Muscle of back (tissue), 11 donors: Measurements from ENCODE around the gene DIPK1B. TPM values are rescaled to one million over a fixed set of nuclear protein-coding genes. Genes with fewer than 3 reads are reported as not detected.
"Not testable (repeated sequence)": the region's sequence is repeated elsewhere in the genome, so short reads cannot be mapped to it uniquely, and the experiment has no call there.

ENCODE experiments used
- DNase-seq, 3 donors: peaks; one replicate each; pipeline versions ENCODE4 v3.0.0 to v3.0.0-alpha.2; 2013
- polyA plus RNA-seq, 10 donors: library from polyadenylated mRNA; unstranded; fragments of 120-200 nt; gene quantifications; one replicate each; pipeline ENCODE4 v1.2.1, GENCODE V29; 2013; ENCODE audit not compliant: insufficient read length in 10 of 10

The DIPK1B gene
- polyA plus RNA-seq, 10 donors, result 12.0 to 23.5 (median 15.4) TPM

GRCh38 chr9:136751244-136751643 lies 38.9 kb downstream of the DIPK1B start:
- DNase-seq, result no peak

GRCh38 chr9:136751814-136752213 lies 39.4 kb downstream of the DIPK1B start:
- DNase-seq, result no peak

- DNase-seq, result no peak
These were observed 41.1 kb downstream of the DIPK1B start for GRCh38 chr9:136753371-136754058.

DNA sequence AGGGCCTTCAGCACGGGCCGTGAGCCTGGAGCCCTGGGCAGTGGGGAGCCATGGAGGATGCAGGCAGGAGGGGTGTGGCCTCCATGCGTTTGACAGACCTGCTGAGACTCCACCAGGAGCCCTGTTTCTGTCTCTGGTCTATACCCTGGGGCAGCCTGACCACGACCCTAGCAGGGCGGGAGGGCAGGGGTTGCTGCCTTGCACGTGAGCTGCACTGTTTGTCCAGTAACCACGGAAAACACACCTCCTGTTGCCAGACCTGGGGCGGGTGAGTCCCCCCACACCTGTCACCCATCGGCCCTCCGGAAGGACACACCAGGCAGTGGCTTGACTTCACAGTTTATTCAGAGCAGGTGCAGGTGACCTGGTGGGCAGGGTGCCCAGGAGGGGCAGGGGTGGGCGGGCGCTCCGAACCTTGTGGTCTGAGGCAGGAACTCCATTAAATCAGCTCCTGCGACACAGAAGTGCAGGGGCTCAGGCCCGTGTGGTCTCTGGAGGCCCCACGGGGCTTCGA lies 41.7 kb downstream of the DIPK1B start:
- DNase-seq, result no peak

GRCh38 chr9:136754626-136755301 lies 42.4 kb downstream of the DIPK1B start:
- DNase-seq, result no peak

DNA sequence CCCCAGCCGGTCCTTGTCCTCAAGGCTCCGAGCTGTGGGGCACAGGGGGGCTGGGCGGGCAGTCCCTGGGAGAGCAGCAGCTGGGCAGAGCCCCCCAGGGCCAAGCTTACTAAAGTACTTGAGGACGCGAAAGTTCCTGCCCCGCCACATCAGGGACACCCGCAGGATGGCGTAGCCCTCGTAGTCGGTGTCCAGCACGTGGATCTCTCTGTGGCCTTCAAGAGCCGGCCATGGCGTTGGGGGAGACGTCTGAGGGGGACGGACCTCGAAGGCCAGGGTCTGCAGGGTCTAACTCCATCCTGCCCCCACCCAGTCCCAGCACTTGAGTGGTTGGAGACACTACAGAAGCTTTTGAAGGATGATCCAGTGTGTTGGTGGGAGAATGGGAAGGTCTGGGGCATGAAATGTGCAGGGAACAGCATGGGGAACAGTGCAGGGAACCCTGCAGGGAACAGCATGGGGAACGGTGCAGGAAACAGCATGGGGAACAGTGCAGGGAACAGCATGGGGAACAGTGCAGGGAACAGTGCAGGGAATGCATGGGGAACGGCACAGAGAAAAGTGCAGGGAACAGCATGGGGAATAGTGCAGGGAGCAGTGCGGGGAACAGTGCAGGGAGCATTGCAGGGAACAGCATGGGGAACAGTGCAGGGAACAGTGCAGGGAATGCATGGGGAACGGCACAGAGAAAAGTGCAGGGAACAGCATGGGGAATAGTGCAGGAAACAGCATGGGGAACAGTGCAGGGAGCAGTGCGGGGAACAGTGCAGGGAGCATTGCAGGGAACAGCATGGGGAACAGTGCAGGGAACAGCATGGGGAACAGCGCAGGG lies 43.1 kb downstream of the DIPK1B start:
- DNase-seq, result not testable (repeated sequence)

DNA sequence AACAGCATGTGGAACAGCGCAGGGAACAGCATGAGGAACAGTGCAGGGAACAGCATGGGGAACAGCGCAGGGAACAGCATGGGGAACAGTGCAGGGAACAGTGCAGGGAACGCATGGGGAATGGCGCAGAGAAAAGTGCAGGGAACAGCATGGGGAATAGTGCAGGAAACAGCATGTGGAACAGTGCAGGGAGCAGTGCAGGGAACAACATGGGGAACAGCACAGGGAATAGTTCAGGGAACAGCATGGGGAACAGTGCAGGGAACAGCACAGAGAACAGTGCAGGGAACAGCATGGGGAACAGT lies 43.7 kb downstream of the DIPK1B start:
- DNase-seq, result no peak

DNA sequence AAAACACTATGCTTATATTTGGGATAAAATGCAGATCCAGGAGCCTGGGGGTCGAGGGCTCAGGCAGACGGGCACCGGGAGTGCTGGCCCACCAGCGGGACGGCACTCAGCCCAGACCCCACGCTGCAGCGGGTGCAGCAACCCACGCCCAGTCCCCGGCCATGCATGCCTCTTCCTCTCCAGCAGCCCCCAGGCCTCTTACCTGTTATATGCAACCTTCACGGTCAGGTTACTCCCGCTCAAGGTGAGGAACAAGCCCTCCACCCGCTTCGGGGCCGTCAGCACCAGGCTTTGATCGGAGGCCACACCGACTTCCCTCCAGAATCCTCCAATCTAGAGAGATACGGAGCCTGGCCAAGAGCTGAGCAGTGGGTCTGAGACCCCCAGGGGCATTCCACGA lies 44.5 kb downstream of the DIPK1B start:
- DNase-seq, result no peak

DNA sequence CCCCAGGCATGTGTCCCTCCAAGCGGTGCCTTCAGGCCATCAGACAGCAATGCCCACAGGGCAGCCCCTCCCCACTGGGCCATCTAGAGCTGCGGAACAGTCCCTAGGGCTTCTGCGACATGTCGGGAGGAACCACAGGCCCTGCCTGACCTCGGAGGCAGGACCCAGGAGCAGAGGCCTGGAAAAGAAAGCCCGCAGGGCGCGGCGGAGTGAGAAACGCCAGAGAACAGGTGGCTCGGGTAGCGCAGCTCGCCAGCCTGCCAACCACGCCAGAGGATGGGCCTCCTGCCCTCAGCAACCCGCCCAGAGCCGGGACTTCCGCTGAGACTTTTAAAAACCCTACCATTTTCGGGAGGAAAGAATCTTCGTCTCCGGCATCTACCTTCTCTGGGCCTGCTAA lies 45.0 kb downstream of the DIPK1B start:
- no peak for DNase-seq

- DNase-seq, result no peak
These were observed 45.4 kb downstream of the DIPK1B start for GRCh38 chr9:136757751-136758140.

DNA sequence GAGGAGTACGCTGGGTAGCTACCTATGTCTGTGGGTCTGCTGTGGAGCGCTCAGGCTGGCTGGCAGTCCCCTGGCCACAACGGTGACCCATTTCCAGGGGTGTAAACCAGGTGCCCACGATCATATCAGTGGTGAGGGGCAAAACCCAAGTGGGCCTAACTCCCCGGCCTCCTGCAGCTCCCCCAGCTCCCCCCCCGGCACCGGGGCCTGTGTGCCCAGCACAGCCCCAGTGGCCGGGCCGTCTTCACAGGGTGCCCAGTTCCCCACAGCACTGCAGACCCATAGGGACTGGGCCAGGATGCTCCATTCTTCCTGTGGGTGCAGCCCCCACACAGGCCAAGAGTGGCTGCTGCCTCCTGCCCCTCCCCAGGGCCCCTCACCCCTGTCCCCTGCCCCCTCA lies 46.6 kb downstream of the DIPK1B start:
- DNase-seq, result no peak

DNA sequence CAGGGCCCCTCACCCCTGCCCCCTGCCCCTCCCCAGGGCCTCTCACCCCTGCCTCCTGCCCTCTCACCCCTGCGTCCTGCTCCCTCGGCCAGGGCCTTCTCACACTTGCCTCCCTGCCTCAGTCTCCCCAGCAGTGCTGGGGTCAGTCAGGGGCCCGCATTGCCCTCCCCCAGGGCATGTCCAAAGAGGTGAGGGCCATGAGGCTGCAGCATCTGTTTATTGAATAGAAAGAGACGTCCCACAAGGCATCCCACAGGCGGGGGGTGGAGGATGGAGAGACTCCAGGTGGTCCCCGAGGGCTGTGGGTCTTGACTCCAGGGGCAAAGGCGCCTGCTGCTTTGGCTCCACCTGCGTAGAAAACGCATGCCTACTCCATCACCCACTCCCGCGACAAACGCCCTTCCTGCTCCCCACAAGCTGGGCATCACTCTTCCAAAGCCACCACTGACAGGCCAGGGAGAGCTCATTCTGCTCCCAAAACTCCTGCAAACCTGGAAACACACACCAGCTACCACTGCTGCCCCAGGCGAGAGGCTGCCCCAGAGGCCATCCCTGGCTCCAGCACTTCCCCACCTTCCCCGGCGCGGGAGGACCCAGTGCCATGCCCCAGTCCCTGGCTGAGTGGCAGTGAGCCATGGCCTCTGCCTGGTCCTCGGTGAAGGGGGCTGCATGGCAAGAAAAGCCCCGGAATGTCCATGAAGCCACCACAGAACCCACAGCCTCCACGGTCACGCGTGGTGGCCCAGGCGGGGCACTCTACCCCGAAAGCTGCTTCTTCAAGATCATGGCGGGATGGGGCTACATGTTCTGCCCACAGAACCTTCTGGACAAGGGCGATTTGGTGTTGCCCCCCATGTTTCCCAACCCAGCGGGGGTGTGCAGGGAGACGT lies 47.3 kb downstream of the DIPK1B start:
- DNase-seq, result no peak

- DNase-seq, result no peak
These were observed 48.1 kb downstream of the DIPK1B start for GRCh38 chr9:136760424-136760823.

- DNase-seq, result peak in 2 of 3 donors; percentile 30 to 54
These were observed 48.6 kb downstream of the DIPK1B start for GRCh38 chr9:136760834-136761544.

- DNase-seq, result no peak
These were observed 49.2 kb downstream of the DIPK1B start for GRCh38 chr9:136761545-136761981.

- DNase-seq, result no peak
These were observed 49.9 kb downstream of the DIPK1B start for GRCh38 chr9:136762221-136762691.

- peak in 1 of 3 donors; percentile 44 for DNase-seq
These were observed 50.7 kb downstream of the DIPK1B start for GRCh38 chr9:136762915-136763648.

DNA sequence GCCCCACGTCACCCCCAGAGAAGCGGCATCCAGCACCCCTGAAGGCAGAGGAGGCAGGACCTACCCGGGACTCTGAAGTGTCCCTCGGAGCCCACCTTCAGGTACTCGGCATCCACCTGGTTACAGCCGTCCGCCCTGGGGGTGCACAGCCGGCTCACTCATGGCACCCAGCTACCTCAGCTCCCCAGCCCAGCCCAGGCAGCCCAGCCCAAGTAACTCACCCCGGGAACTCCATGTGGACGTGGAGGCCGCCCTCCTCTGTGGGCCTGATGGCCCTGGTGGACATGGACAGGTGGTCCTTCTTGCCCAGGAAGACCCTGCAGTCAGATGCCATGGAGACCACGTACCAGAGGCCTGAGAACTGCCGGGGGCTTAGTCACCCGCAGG lies 51.3 kb downstream of the DIPK1B start:
- DNase-seq, result no peak

DNA sequence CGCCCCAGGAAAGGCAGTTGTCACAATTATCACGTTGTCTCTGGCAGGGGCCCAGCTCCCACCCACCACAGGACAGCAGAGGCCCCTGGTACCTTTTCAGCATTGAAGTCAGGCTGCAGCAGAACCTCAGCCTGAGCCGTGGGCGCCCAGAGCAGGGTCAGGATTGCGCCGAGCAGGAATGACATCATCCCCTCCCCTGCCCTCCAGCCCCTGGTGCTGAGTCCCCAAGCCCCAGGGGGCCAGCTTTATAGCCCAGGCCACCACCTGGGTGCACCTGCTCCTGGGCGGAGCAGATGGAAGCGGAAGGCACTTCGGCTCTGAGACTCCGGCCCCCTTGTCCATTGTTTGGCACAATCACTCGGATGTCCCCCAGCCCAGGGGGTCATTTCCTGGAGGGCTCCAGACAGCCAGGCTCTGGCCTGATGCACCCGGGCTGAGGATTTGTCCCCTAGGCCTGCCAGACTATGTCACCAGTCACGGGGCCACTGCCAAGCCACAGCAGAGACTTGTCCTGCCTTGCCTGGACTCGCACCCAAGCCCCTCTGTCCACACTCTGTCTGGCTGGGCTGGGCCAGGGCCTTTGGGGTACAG lies 52.0 kb downstream of the DIPK1B start, which contains the start of gene LCN15:
TSS of gene LCN15 (minus strand) at position 218 of the 591 bp plus-strand sequence. CDS start at position 188, 30 bp downstream.
- no peak for DNase-seq
